HCT116 (cell line): Measurements from ENCODE around the gene TRPM3. TPM values are rescaled to one million over a fixed set of nuclear protein-coding genes. Genes with fewer than 3 reads are reported as not detected.

Experiments used
- ATAC-seq: fragments of 200-7000 bp; cut with Tn5 transposase; 2 replicates; pipeline ENCODE4 v1.9.1; 2020; ENCODE audit warnings: mild to moderate bottlenecking, moderate library complexity
- BruUV-seq: library from RNA; stranded (reverse); fragments of 400-500 nt; replicated peaks from 2 replicates; lab custom pipeline; 2021; lab: Mats Ljungman, UMichigan
- CTCF ChIA-PET: fragments of 300-600 bp; sonication (Branson Sonifier 250); formaldehyde crosslinking; loops from one replicate; lab custom pipeline; 2021; ENCODE audit warnings: antibody characterized with exemption; lab: Charles Lee
- POLR2A ChIA-PET: fragments of 300-600, 350-600 bp; sonication (Branson Sonifier 250); formaldehyde crosslinking; loops from one replicate; lab custom pipeline; 2021; ENCODE audit warnings: antibody characterized with exemption; lab: Charles Lee
- RAD21 ChIA-PET, 2 experiments: fragments of 300-600 bp; sonication (Branson Sonifier 250); formaldehyde crosslinking; loops; one replicate each; lab custom pipeline; 2023; ENCODE audit warnings: low total read pairs in 2 of 2; ENCODE audit not compliant: uncharacterized antibody in 2 of 2, unreplicated experiment in 2 of 2, low non-redundant PET in 1 of 2; lab: Charles Lee
- DNase-seq: peaks from one replicate; pipeline ENCODE4 v3.0.0-alpha.2; 2010; ENCODE audit warnings: low read depth, low spot score
- H2AFZ ChIP-seq: fragments of 200-600 bp; shearing (Covaris generic), sonication (generic); 2 replicates; pipeline ENCODE4 v1.6.1; 2017; ENCODE audit warnings: low read depth, mixed run types, mixed read lengths, antibody characterized with exemption, low read length; ENCODE audit not compliant: poor library complexity, severe bottlenecking
- H3K27ac ChIP-seq: 2 replicates; pipeline ENCODE4 v1.5.1; 2012; ENCODE audit warnings: low read depth, low read length
- H3K27me3 ChIP-seq: fragments of 200-600 bp; sonication (generic); 2 replicates; pipeline ENCODE4 v1.6.1; 2016; ENCODE audit warnings: mixed run types, low read length, mixed read lengths; ENCODE audit not compliant: insufficient read depth
- H3K36me3 ChIP-seq, 2 experiments: fragments of 200-500 bp in 1 of 2; fragments of 200-600 bp in 1 of 2; sonication (Bioruptor generic) in 1 of 2; sonication (generic) in 1 of 2; 2 replicates each; pipeline versions ENCODE4 v1.5.1 to v1.6.1; 2014 to 2016; ENCODE audit warnings: low read length in 2 of 2, inconsistent platforms in 1 of 2, mixed read lengths in 1 of 2, mixed run types in 1 of 2; ENCODE audit not compliant: insufficient read depth in 2 of 2, control insufficient read depth in 1 of 2
- H3K4me1 ChIP-seq, 2 experiments: fragments of 200-600 bp in 1 of 2; sonication (generic) in 1 of 2; 2 replicates each; pipeline versions ENCODE4 v1.5.1 to v1.6.1; 2012 to 2017; ENCODE audit warnings: low read length in 2 of 2, inconsistent platforms in 1 of 2, mild to moderate bottlenecking in 1 of 2, mixed read lengths in 1 of 2, mixed run types in 1 of 2, moderate library complexity in 1 of 2; ENCODE audit not compliant: insufficient read depth in 2 of 2, control insufficient read depth in 1 of 2
- H3K4me2 ChIP-seq: fragments of 200-600 bp; sonication (generic); 2 replicates; pipeline ENCODE4 v1.6.1; 2017; ENCODE audit warnings: mixed run types, low read length, mixed read lengths
- H3K4me3 ChIP-seq, 2 experiments: fragments of 200-600 bp in 1 of 2; sonication (generic) in 1 of 2; replicated peaks in 1 of 2; 2 replicates each; pipeline ENCODE4 v1.5.1; 2011 to 2016; ENCODE audit warnings: low read length in 2 of 2, control low read depth in 1 of 2, low read depth in 1 of 2, mild to moderate bottlenecking in 1 of 2, mixed read lengths in 1 of 2, mixed run types in 1 of 2
- H3K79me2 ChIP-seq: fragments of 200-600 bp; sonication (generic); 2 replicates; pipeline ENCODE4 v1.6.1; 2017; ENCODE audit warnings: mild to moderate bottlenecking, mixed run types, low read length, moderate library complexity, mixed read lengths; ENCODE audit not compliant: insufficient read depth
- H3K9ac ChIP-seq: fragments of 200-600 bp; sonication (generic); 2 replicates; pipeline ENCODE4 v1.6.1; 2016; ENCODE audit warnings: low read length, mixed read lengths
- H3K9me2 ChIP-seq: fragments of 200-600 bp; sonication (generic), shearing (Covaris generic); 2 replicates; pipeline ENCODE4 v1.6.1; 2017; ENCODE audit warnings: mixed run types, mild to moderate bottlenecking, moderate library complexity; ENCODE audit not compliant: insufficient read depth
- H3K9me3 ChIP-seq, 2 experiments: fragments of 200-500 bp in 1 of 2; fragments of 200-600 bp in 1 of 2; sonication (Bioruptor generic) in 1 of 2; sonication (generic) in 1 of 2; 2 replicates each; pipeline ENCODE4 v1.6.1; 2014 to 2017; ENCODE audit warnings: low read length in 2 of 2, mixed read lengths in 2 of 2, inconsistent platforms in 1 of 2, low read depth in 1 of 2, mild to moderate bottlenecking in 1 of 2, mixed run types in 1 of 2, moderate library complexity in 1 of 2; ENCODE audit not compliant: control insufficient read depth in 1 of 2, insufficient read depth in 1 of 2
- H4K20me1 ChIP-seq: fragments of 200-600 bp; sonication (generic), shearing (Covaris generic); 2 replicates; pipeline ENCODE4 v1.6.1; 2017; ENCODE audit warnings: mixed run types, mild to moderate bottlenecking, moderate library complexity; ENCODE audit not compliant: insufficient read depth
- CBX3 ChIP-seq: IDR thresholded peaks from 2 replicates; pipeline ENCODE4 v1.6.1; 2012; ENCODE audit warnings: low read depth
- EGR1 ChIP-seq: IDR thresholded peaks from 2 replicates; pipeline ENCODE4 v1.6.1; 2012; ENCODE audit warnings: low read depth
- EZH2 ChIP-seq: fragments of 200-600 bp; sonication (generic); IDR thresholded peaks from 2 replicates; pipeline ENCODE4 v1.6.1; 2017; ENCODE audit warnings: antibody characterized with exemption, mixed run types
- JUND ChIP-seq: IDR thresholded peaks from 2 replicates; pipeline ENCODE4 v1.6.1; 2012
- POLR2AphosphoS5 ChIP-seq: IDR thresholded peaks from 2 replicates; pipeline ENCODE4 v1.6.1; 2011; ENCODE audit warnings: mild to moderate bottlenecking, low read depth, low read length, moderate library complexity
- ZFX ChIP-seq: fragments of 450-650 bp; IDR thresholded peaks from 2 replicates; pipeline ENCODE4 v1.6.1; 2017
- ZNF274 ChIP-seq: fragments of 200-500 bp; sonication (Bioruptor generic); IDR thresholded peaks from 2 replicates; pipeline ENCODE4 v1.6.1; 2014; ENCODE audit warnings: mild to moderate bottlenecking, low read depth, low read length, inconsistent platforms
- intact Hi-C: fragments of 100-400 bp; cut with micrococcal nuclease; formaldehyde crosslinking; loops from 2 replicates; pipeline ENCODE4 v1.10.0; 2022
- total RNA-seq: library from RNA; stranded (reverse); gene quantifications from one replicate; pipeline ENCODE4 v1.2.1, GENCODE V29; 2021; ENCODE audit not compliant: unreplicated experiment
- TF ChIP-seq, protein P1 (sequence below): IDR thresholded peaks from 2 replicates; pipeline ENCODE4 v1.6.1; 2012; ENCODE audit warnings: low read depth

Gene TRPM3
- total RNA-seq, 1 experiment from 2014 or later, result not detected

DNA sequence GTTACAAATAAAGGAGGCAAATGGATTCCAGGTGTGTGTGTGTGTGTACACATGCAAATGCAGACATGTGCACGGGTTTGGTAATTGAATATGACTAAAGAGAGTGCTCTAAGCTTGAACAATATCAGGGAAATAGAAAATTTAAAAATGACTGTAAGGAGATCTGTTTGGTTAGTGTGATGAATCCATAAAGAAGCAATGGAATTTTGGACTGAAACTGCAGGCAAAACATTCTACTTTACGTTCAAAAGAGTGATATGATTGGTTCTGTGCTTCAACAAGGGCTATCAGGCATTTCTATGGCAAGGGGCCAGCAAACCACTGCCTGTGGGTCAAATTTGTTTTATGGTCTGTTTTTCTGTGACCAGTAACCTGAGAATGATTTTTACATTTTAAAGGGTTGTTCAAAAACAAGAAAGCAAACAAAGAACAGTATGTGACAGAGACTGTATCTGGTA is 374.1 kb downstream of the TRPM3 start:
- no peak overlapping the region for H3K9ac ChIP-seq
- no TSS peak for BruUV-seq
- no peaks in the 10 kb centered on the region for H3K36me3 ChIP-seq
- no peaks in the 10 kb centered on the region for H4K20me1 ChIP-seq
- intact Hi-C loops, result no loop called here
- ATAC-seq, result no peak
- H3K4me2 ChIP-seq, result no peak overlapping the region
- DNase-seq, result no peak
- no peak overlapping the region for H2AFZ ChIP-seq
- H3K9me2 ChIP-seq, result no peaks in the 10 kb centered on the region
- H3K79me2 ChIP-seq, result no peaks in the 10 kb centered on the region
- no peak overlapping the region for H3K4me3 ChIP-seq
- ChIA-PET RAD21 (no interaction called here), CTCF (no interaction called here)
- no peaks in the 10 kb centered on the region for H3K4me1 ChIP-seq
- H3K27ac ChIP-seq, result no peak overlapping the region
- no peak for TF ChIP-seq JUND
- no peak for TF ChIP-seq ZNF274
- no peak for TF ChIP-seq EGR1
- TF ChIP-seq CBX3, result no peak
- TF ChIP-seq, protein P1, sequence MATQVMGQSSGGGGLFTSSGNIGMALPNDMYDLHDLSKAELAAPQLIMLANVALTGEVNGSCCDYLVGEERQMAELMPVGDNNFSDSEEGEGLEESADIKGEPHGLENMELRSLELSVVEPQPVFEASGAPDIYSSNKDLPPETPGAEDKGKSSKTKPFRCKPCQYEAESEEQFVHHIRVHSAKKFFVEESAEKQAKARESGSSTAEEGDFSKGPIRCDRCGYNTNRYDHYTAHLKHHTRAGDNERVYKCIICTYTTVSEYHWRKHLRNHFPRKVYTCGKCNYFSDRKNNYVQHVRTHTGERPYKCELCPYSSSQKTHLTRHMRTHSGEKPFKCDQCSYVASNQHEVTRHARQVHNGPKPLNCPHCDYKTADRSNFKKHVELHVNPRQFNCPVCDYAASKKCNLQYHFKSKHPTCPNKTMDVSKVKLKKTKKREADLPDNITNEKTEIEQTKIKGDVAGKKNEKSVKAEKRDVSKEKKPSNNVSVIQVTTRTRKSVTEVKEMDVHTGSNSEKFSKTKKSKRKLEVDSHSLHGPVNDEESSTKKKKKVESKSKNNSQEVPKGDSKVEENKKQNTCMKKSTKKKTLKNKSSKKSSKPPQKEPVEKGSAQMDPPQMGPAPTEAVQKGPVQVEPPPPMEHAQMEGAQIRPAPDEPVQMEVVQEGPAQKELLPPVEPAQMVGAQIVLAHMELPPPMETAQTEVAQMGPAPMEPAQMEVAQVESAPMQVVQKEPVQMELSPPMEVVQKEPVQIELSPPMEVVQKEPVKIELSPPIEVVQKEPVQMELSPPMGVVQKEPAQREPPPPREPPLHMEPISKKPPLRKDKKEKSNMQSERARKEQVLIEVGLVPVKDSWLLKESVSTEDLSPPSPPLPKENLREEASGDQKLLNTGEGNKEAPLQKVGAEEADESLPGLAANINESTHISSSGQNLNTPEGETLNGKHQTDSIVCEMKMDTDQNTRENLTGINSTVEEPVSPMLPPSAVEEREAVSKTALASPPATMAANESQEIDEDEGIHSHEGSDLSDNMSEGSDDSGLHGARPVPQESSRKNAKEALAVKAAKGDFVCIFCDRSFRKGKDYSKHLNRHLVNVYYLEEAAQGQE, result no peak
- TF ChIP-seq EZH2, result no peak
- TF ChIP-seq ZFX, result no peak
- no peak for TF ChIP-seq POLR2AphosphoS5
- TF ChIP-seq, all 23 proteins: peak for 0
- POLR2A ChIA-PET, result no interaction called here
- Histone ChIP-seq H3K27me3 (peaks cover 15% of the 10 kb centered on the region), H3K9me3 (no peaks in the 10 kb centered on the region)
